Measurements from ENCODE around the gene CRTC3. TPM values are rescaled to one million over a fixed set of nuclear protein-coding genes. Genes with fewer than 3 reads are reported as not detected.

Gene CRTC3
- total and polyA plus RNA-seq, 2 donors (not counting 3 experiments of a cell fraction or from before 2014, with no cell fraction given), result 16.2 to 26.4 TPM

DNA sequence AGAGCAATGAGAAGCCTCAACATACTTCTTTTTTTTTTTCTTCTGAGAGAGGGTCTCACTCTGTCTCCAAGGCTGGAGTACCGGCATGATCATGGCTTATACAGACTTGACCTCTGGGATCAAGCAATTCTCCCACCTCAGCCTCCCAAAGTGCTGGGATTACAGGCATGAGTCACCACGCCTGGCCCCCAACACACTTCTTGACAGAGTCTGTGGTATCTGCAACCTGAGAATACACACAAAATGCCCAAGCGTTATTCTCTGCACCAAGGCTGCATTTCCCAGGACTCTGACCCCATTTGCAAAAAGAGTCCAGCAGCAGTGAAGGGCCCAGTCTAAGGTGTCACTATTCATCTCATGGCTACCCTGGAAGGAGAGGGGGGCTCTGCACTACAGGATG, 144.8 kb downstream of the CRTC3 start:
- no peak for FAIRE-seq
- POLR2A ChIA-PET, result no interaction called here
- DNase-seq (ENCODE audit: low read depth, low spot score), result no peak
- no peaks in the 10 kb centered on the region for H3K9me1 ChIP-seq (replicated peaks; ENCODE audit: control insufficient read depth, extremely low read depth, insufficient read depth, low read length)
- H3K79me2 ChIP-seq (ENCODE audit: control insufficient read depth, insufficient read depth, low read length), result no peaks in the 10 kb centered on the region
- CTCF ChIA-PET, result no interaction called here
- H3K27me3 ChIP-seq (ENCODE audit: control insufficient read depth in 2 of 2, insufficient read depth in 2 of 2, low read length in 2 of 2), result no peaks in the 10 kb centered on the region
- TF ChIP-seq POLR2AphosphoS5 (IDR thresholded peaks at IDR 0.05; ENCODE audit: insufficient read depth, low read depth, low read length) (no peak), GATA2 (IDR thresholded peaks at IDR 0.05; ENCODE audit: insufficient read depth, insufficient read length, low read depth, low read length) (no peak), EZH2 (IDR thresholded peaks at IDR 0.05; ENCODE audit: borderline replicate concordance, low read depth, low read length, severe bottlenecking) (no peak), POLR2A (IDR thresholded peaks at IDR 0.05; ENCODE audit: low read depth, low read length) (no peak), JUN (IDR thresholded peaks at IDR 0.05; ENCODE audit: borderline replicate concordance, insufficient read depth, insufficient read length, low read depth) (no peak)
- TF ChIP-seq, protein P1, sequence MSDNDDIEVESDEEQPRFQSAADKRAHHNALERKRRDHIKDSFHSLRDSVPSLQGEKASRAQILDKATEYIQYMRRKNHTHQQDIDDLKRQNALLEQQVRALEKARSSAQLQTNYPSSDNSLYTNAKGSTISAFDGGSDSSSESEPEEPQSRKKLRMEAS (IDR thresholded peaks at IDR 0.05; ENCODE audit: insufficient read depth, insufficient read length), result no peak
- TF ChIP-seq, protein P2, sequence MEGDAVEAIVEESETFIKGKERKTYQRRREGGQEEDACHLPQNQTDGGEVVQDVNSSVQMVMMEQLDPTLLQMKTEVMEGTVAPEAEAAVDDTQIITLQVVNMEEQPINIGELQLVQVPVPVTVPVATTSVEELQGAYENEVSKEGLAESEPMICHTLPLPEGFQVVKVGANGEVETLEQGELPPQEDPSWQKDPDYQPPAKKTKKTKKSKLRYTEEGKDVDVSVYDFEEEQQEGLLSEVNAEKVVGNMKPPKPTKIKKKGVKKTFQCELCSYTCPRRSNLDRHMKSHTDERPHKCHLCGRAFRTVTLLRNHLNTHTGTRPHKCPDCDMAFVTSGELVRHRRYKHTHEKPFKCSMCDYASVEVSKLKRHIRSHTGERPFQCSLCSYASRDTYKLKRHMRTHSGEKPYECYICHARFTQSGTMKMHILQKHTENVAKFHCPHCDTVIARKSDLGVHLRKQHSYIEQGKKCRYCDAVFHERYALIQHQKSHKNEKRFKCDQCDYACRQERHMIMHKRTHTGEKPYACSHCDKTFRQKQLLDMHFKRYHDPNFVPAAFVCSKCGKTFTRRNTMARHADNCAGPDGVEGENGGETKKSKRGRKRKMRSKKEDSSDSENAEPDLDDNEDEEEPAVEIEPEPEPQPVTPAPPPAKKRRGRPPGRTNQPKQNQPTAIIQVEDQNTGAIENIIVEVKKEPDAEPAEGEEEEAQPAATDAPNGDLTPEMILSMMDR (IDR thresholded peaks at IDR 0.05; ENCODE audit: extremely low read depth in 1 of 2, insufficient read depth in 1 of 2, low read depth in 1 of 2, low read length in 2 of 2), result no peak
- BruUV-seq (replicated peaks), result no TSS peak
- intact Hi-C loops (cut with micrococcal nuclease), result no loop called here
- H3K4me2 ChIP-seq (ENCODE audit: insufficient read depth, low read length), result no peak overlapping the region
- no peaks in the 10 kb centered on the region for H3K36me3 ChIP-seq (ENCODE audit: control insufficient read depth in 2 of 2, extremely low read depth in 1 of 2, insufficient read depth in 2 of 2, low read length in 2 of 2)
- H2AFZ ChIP-seq (ENCODE audit: low read depth, low read length), result no peak overlapping the region
- no peak overlapping the region for H3K9ac ChIP-seq (replicated peaks; ENCODE audit: extremely low read depth, insufficient read depth, low read length)
- H3K4me1 ChIP-seq (ENCODE audit: control insufficient read depth, extremely low read depth, insufficient read depth, low read length), result no peaks in the 10 kb centered on the region
- H3K4me3 ChIP-seq (replicated peaks in 1 of 3; ENCODE audit: insufficient read depth in 1 of 3, low read depth in 1 of 3, low read length in 3 of 3), result no peak overlapping the region
- H3K9me3 ChIP-seq (replicated peaks; ENCODE audit: control insufficient read depth, insufficient read depth, low read length), result no peaks in the 10 kb centered on the region
- no peaks in the 10 kb centered on the region for H4K20me1 ChIP-seq (replicated peaks; ENCODE audit: control insufficient read depth, extremely low read depth, insufficient read depth, low read length)
- H3K27ac ChIP-seq (ENCODE audit: insufficient read depth, low read depth, low read length), result no peak overlapping the region
- dilution Hi-C loops (cut with MboI; ENCODE audit: extremely low pct_ligation_motif_present, low sequenced_read_pairs), result no loop called here
